Mesendoderm (in vitro differentiated cells): Measurements from ENCODE around the gene WNT3A.

Experiments
- DNase-seq: peaks from one replicate; pipeline ENCODE4 v3.0.0; 2013
- H2AK5ac ChIP-seq: 2 replicates; pipeline ENCODE4 v1.6.1; 2013; ENCODE audit warnings: low read length, inconsistent platforms
- H2BK120ac ChIP-seq: 2 replicates; pipeline ENCODE4 v1.6.1; 2013; ENCODE audit warnings: low read depth, mild to moderate bottlenecking, low read length, moderate library complexity, mixed read lengths
- H2BK15ac ChIP-seq: replicated peaks from 2 replicates; pipeline ENCODE4 v1.6.1; 2013; ENCODE audit warnings: low read depth, mild to moderate bottlenecking, moderate library complexity
- H2BK5ac ChIP-seq: 2 replicates; pipeline ENCODE4 v1.6.1; 2013; ENCODE audit warnings: low read length, inconsistent platforms
- H3K18ac ChIP-seq: 2 replicates; pipeline ENCODE4 v1.6.1; 2013; ENCODE audit warnings: mild to moderate bottlenecking, low read length, mixed read lengths
- H3K23ac ChIP-seq: one replicate; pipeline ENCODE4 v1.6.1; 2013; ENCODE audit warnings: low read length
- H3K27ac ChIP-seq: 2 replicates; pipeline ENCODE4 v1.5.1; 2013; ENCODE audit warnings: low read depth, mild to moderate bottlenecking, inconsistent platforms, low read length, moderate library complexity
- H3K27me3 ChIP-seq: 2 replicates; pipeline ENCODE4 v1.6.1; 2013; ENCODE audit warnings: low read length, control low read depth, mild to moderate bottlenecking, inconsistent platforms; ENCODE audit not compliant: insufficient read depth, poor library complexity
- H3K36me3 ChIP-seq: 2 replicates; pipeline ENCODE4 v1.6.1; 2013; ENCODE audit warnings: low read length, inconsistent platforms; ENCODE audit not compliant: control insufficient read depth, insufficient read depth
- H3K4ac ChIP-seq: one replicate; pipeline ENCODE4 v1.6.1; 2013; ENCODE audit warnings: low read depth, mild to moderate bottlenecking, low read length, moderate library complexity
- H3K4me1 ChIP-seq: 2 replicates; pipeline ENCODE4 v1.6.1; 2013; ENCODE audit warnings: low read depth, low read length, inconsistent platforms; ENCODE audit not compliant: control insufficient read depth
- H3K4me2 ChIP-seq: 2 replicates; pipeline ENCODE4 v1.6.1; 2013; ENCODE audit warnings: low read length
- H3K4me3 ChIP-seq: 2 replicates; pipeline ENCODE4 v1.5.1; 2013; ENCODE audit warnings: mild to moderate bottlenecking, low read length
- H3K56ac ChIP-seq: one replicate; pipeline ENCODE4 v1.6.1; 2013; ENCODE audit warnings: low read length
- H3K79me1 ChIP-seq: 2 replicates; pipeline ENCODE4 v1.6.1; 2013; ENCODE audit warnings: low read length, inconsistent platforms
- H3K79me2 ChIP-seq: 2 replicates; pipeline ENCODE4 v1.6.1; 2013; ENCODE audit warnings: mild to moderate bottlenecking, low read length; ENCODE audit not compliant: control insufficient read depth, insufficient read depth
- H3K9ac ChIP-seq: 2 replicates; pipeline ENCODE4 v1.6.1; 2013; ENCODE audit warnings: low read length, inconsistent platforms
- H4K5ac ChIP-seq: one replicate; pipeline ENCODE4 v1.6.1; 2013; ENCODE audit warnings: low read length
- H4K8ac ChIP-seq: one replicate; pipeline ENCODE4 v1.6.1; 2013; ENCODE audit warnings: low read depth, mild to moderate bottlenecking, control low read depth, low read length, moderate library complexity
- WGBS: extraction: QIAGEN DNeasy Blood & Tissue Kit; methylation state at CpG from one replicate; pipeline ENCODE4 v1.1.7; 2013; ENCODE audit warnings: low lambda C conversion rate, missing lambda C conversion rate; ENCODE audit not compliant: insufficient coverage; ENCODE audit errors: extremely low coverage; 5-methylcytosine and 5-hydroxymethylcytosine counted together

Gene WNT3A

DNA sequence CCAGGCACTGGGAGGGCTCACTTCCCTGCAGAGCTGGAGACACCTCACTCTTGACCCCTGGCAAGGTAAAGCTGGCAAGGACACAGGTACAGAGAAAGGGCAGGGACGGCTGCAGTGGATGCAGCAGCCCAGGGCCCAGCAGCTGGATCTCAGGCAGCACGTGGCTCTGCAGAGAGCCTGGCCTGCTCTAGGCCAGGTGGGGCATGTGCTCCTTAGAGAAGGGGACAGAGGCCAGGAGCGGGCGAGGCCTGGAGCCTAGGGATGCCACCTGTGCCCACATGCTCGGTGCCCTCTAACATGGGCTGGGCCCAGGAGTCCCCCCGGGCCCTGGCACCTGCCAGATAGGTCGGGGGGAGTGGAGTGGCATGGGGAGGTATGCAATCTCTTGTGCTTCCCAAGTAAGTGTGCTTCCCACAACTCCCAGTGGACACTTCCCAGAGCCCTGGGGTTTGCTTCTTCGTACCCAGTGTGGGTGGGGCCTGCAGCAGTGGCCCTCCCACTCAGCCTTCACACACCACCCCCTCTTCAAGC is 30.0 kb downstream of the WNT3A start:
- no peak for DNase-seq
- H3K27me3 ChIP-seq: peaks cover 2% of the 10 kb centered on the region
- no peak overlapping the region for H2BK5ac ChIP-seq
- no peak overlapping the region for H2BK15ac ChIP-seq
- no peak overlapping the region for H4K5ac ChIP-seq
- H3K9ac ChIP-seq: no peak overlapping the region
- H3K18ac ChIP-seq: no peak overlapping the region
- H3K56ac ChIP-seq: no peak overlapping the region
- H3K79me2 ChIP-seq: no peaks in the 10 kb centered on the region
- H3K27ac ChIP-seq: no peak overlapping the region
- no peaks in the 10 kb centered on the region for H3K36me3 ChIP-seq
- no peak overlapping the region for H3K4ac ChIP-seq
- H2AK5ac ChIP-seq: no peak overlapping the region
- WGBS: no CpG with 5 or more reads among the region's 8 CpGs
- no peak overlapping the region for H3K4me2 ChIP-seq
- no peaks in the 10 kb centered on the region for H3K79me1 ChIP-seq
- no peak overlapping the region for H4K8ac ChIP-seq
- no peak overlapping the region for H2BK120ac ChIP-seq
- peaks cover 2% of the 10 kb centered on the region for H3K4me1 ChIP-seq
- no peak overlapping the region for H3K4me3 ChIP-seq
- no peak overlapping the region for H3K23ac ChIP-seq

DNA sequence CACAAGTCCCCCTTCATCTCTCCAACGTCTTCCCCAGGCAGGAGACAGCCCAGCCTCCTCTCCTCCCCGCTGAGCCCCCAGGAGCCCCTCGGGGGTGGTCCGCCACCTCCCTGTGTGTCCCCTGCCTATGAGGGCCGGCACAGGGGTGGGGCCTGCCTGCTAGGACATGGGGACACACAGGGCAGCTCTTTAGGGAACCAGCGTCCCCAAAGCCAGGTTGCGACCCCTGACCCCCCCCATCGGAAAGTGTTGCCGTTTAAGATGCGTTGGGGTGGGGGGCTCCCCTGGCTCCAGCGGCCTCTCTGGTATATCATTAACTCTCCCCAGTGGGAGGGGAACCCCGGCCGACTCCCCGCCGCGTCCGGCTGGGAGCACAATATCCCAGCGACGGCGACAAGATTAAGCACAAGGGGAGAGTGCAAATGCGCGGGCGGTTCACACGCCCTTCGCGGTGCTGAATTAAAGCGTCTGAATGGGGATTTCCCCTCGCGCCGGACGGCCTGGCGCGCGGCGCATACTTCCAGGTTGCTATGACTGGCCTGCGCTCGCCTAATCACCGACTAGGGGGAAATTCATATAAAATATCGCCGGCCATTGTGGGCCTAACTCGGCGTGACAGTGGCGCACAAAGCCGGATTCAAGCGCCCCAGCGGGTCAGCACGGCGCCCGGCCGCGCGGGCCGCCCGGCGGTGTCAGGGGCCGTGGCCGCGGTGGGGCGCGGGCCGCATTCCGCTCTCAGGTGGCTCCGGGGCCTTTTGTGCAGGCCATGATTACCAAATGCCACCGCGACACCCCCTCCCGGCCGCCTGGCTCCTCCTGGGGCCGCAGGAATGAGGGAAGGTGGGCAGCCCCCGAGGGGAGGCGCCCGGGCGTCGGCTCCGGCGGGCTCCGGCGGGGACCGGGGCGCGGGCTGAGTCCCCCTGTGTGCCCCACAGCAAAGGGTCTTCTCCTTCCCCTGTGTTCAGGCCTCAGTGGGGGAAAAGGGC is 30.9 kb downstream of the WNT3A start:
- Histone ChIP-seq H2BK120ac (no peak overlapping the region), H2BK5ac (no peak overlapping the region), H3K4me3 (peak overlapping the region; percentile 24), H3K79me1 (no peaks in the 10 kb centered on the region), H3K36me3 (no peaks in the 10 kb centered on the region), H3K79me2 (no peaks in the 10 kb centered on the region), H3K4ac (no peak overlapping the region), H3K27me3 (peaks cover 2% of the 10 kb centered on the region), H4K5ac (no peak overlapping the region), H2BK15ac (no peak overlapping the region), H3K18ac (peak overlapping the region; percentile 64), H3K4me1 (peaks cover 2% of the 10 kb centered on the region), H4K8ac (no peak overlapping the region), H3K27ac (no peak overlapping the region), H3K9ac (peak overlapping the region; percentile 65), H3K23ac (no peak overlapping the region), H2AK5ac (no peak overlapping the region), H3K56ac (peak overlapping the region; percentile 82), H3K4me2 (peak overlapping the region; percentile 72)
- DNase-seq: peak; percentile 30
- no CpG with 5 or more reads among the region's 80 CpGs for WGBS

DNA sequence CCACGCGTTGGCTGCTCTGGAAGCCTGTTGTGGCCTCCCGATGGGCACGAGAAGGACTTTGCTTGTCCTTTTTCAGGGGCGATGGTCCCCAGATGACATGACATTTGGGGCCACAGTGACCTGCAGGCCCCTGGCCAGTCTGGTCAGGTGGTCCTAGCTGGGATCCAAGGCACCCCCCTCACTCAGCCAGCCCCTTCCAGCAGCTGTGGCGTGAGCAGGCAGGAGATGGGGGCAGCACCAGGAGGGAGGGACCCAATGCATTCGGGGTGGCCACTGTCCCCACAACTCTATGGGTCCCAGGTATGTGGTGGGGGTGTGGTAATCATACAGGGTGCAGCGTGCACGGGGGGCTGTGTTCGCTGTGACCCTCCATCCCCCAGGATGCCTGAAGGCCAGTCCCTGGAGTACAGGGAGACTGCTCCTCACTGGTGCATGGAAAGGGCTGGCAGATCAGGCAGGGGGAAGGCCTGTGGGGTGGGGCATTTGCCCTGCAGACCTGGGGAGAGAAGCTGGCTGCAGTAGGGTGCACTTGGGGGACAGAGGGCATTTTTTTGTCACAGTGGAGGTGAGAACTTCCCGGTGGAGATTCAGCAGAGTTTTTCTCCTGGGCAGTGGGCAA is 31.7 kb downstream of the WNT3A start:
- Histone ChIP-seq H2BK120ac (no peak overlapping the region), H2BK5ac (no peak overlapping the region), H2AK5ac (no peak overlapping the region), H2BK15ac (no peak overlapping the region), H3K56ac (peak overlapping the region; percentile 82), H3K36me3 (no peaks in the 10 kb centered on the region), H3K4me1 (peaks cover 2% of the 10 kb centered on the region), H3K4me3 (no peak overlapping the region), H3K79me1 (no peaks in the 10 kb centered on the region), H3K9ac (peak overlapping the region; percentile 65), H3K23ac (no peak overlapping the region), H4K8ac (no peak overlapping the region), H3K4me2 (peak overlapping the region; percentile 72), H3K79me2 (no peaks in the 10 kb centered on the region), H3K27ac (no peak overlapping the region), H3K18ac (no peak overlapping the region), H3K27me3 (peaks cover 2% of the 10 kb centered on the region), H4K5ac (no peak overlapping the region), H3K4ac (no peak overlapping the region)
- no CpG with 5 or more reads among the region's 11 CpGs for WGBS
- DNase-seq: no peak

DNA sequence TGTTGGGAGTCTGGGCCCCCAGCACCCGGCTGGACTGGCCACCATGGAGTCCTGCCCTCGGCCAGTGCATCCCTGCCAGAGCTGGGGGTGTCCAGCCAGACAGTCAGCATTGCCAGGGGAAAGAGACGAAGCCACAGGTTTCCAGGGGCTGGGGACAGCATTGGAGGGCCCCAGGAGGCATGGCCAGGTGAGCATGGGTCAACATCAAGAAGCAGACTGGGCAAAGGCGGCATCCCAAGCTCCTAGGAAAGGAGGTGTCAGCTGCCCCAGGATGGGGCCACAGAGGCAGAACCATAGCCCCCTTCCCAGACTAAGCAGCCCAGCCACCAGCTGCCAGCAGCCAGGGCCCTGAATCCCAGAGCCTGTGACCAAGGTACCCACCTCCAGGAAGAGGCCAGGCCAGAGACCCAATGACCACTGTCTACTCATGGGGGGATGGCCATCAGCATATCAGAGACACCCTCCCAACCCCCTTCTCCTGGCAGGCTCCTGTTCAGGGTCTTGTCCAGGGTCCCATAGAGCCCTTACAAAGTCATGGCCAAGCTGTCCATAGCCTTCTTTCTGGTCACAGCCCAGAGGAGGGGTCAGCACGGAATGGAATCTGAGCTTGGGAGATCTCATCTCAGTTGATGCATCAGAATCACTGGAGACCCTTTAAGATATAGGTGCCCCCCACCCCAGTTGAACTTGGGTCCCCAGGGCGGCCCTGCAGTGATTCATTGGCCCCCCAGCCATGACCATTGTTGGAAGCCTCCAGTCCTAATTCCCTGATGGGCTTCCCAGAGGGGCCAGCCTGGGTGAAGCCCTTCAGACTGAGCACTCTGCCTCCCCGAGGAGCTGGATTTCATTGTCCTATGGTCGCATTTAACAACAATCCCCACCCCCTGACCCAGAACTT is 32.5 kb downstream of the WNT3A start:
- no CpG with 5 or more reads among the region's 8 CpGs for WGBS
- no peak overlapping the region for H3K23ac ChIP-seq
- no peak overlapping the region for H3K18ac ChIP-seq
- H2BK5ac ChIP-seq: no peak overlapping the region
- H3K4ac ChIP-seq: no peak overlapping the region
- no peaks in the 10 kb centered on the region for H3K79me1 ChIP-seq
- H3K56ac ChIP-seq: no peak overlapping the region
- H3K4me1 ChIP-seq: peaks cover 2% of the 10 kb centered on the region
- no peak overlapping the region for H2BK15ac ChIP-seq
- no peaks in the 10 kb centered on the region for H3K79me2 ChIP-seq
- H3K4me3 ChIP-seq: no peak overlapping the region
- H3K36me3 ChIP-seq: no peaks in the 10 kb centered on the region
- no peak overlapping the region for H2BK120ac ChIP-seq
- H4K5ac ChIP-seq: no peak overlapping the region
- H3K4me2 ChIP-seq: no peak overlapping the region
- no peak for DNase-seq
- H2AK5ac ChIP-seq: no peak overlapping the region
- no peak overlapping the region for H3K9ac ChIP-seq
- no peak overlapping the region for H3K27ac ChIP-seq
- H3K27me3 ChIP-seq: peaks cover 2% of the 10 kb centered on the region
- H4K8ac ChIP-seq: no peak overlapping the region

DNA sequence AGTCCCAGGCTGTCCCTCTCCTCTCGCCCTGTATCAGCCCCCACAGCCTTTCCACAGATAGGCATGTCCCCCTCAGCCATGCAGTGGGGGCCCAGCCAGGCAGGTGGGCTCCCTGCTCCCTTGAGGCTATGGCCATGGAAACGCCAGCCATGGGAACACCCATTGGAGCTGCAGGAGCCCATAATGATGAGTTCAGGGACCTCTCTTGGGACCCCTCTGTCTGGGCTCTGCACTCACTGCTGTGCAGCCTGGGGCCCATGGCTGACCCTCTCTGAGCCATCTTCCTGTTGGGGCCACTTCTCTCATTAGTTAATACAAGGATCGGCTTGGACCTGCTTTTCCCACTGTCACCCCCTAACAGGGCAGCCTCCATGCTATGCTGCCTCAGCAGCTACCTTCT is 33.2 kb downstream of the WNT3A start:
- no peak overlapping the region for H2BK5ac ChIP-seq
- no peak overlapping the region for H3K56ac ChIP-seq
- no peaks in the 10 kb centered on the region for H3K36me3 ChIP-seq
- H4K8ac ChIP-seq: no peak overlapping the region
- H3K79me2 ChIP-seq: no peaks in the 10 kb centered on the region
- H3K79me1 ChIP-seq: no peaks in the 10 kb centered on the region
- no CpG with 5 or more reads among the region's 3 CpGs for WGBS
- no peak overlapping the region for H3K4me3 ChIP-seq
- H3K9ac ChIP-seq: no peak overlapping the region
- H2BK15ac ChIP-seq: no peak overlapping the region
- no peak for DNase-seq
- no peak overlapping the region for H3K18ac ChIP-seq
- no peak overlapping the region for H3K4me2 ChIP-seq
- no peak overlapping the region for H3K27ac ChIP-seq
- no peak overlapping the region for H2AK5ac ChIP-seq
- H2BK120ac ChIP-seq: no peak overlapping the region
- peaks cover 2% of the 10 kb centered on the region for H3K4me1 ChIP-seq
- H3K4ac ChIP-seq: no peak overlapping the region
- H3K23ac ChIP-seq: no peak overlapping the region
- peaks cover 2% of the 10 kb centered on the region for H3K27me3 ChIP-seq
- no peak overlapping the region for H4K5ac ChIP-seq
